Neutrophil (primary cell): ENCODE measurements around the gene ADGRD1.
"Not testable (repeated sequence)": the region's sequence is repeated elsewhere in the genome, so short reads cannot be mapped to it uniquely, and the experiment has no call there.

Source experiments
- H3K27ac ChIP-seq: fragments of 200-600 bp; sonication (generic); 2 replicates; pipeline ENCODE4 v1.5.1; 2016; ENCODE audit warnings: mild to moderate bottlenecking, moderate library complexity
- H3K27me3 ChIP-seq: fragments of 200-600 bp; sonication (generic); 2 replicates; pipeline ENCODE4 v1.6.0; 2016; ENCODE audit warnings: mild to moderate bottlenecking
- H3K36me3 ChIP-seq: fragments of 200-600 bp; sonication (generic); 2 replicates; pipeline ENCODE4 v1.5.1; 2017
- H3K4me1 ChIP-seq, 2 experiments: fragments of 200-600 bp in 1 of 2; sonication (generic) in 1 of 2; 1 replicate in 1 of 2; 2 replicates in 1 of 2; pipeline versions ENCODE4 v1.5.1 to v1.6.1; 2013 to 2016; ENCODE audit warnings: low read depth in 1 of 2, low read length in 1 of 2, mild to moderate bottlenecking in 1 of 2, moderate library complexity in 1 of 2; ENCODE audit not compliant: control insufficient read depth in 1 of 2, insufficient read depth in 1 of 2
- H3K4me3 ChIP-seq, 2 experiments: fragments of 200-600 bp in 1 of 2; sonication (generic) in 1 of 2; 1 replicate in 1 of 2; 2 replicates in 1 of 2; pipeline ENCODE4 v1.5.1; 2013 to 2016; ENCODE audit warnings: low read depth in 1 of 2, low read length in 1 of 2, mild to moderate bottlenecking in 1 of 2, moderate library complexity in 1 of 2
- H3K9me3 ChIP-seq: fragments of 200-600 bp; sonication (generic); 2 replicates; pipeline ENCODE4 v1.5.1; 2016
- TF ChIP-seq, protein P1 (sequence below): fragments of 200-600 bp; sonication (generic); IDR thresholded peaks from 2 replicates; pipeline ENCODE4 v1.5.1; 2016; ENCODE audit warnings: antibody characterized with exemption

ADGRD1 gene

DNA sequence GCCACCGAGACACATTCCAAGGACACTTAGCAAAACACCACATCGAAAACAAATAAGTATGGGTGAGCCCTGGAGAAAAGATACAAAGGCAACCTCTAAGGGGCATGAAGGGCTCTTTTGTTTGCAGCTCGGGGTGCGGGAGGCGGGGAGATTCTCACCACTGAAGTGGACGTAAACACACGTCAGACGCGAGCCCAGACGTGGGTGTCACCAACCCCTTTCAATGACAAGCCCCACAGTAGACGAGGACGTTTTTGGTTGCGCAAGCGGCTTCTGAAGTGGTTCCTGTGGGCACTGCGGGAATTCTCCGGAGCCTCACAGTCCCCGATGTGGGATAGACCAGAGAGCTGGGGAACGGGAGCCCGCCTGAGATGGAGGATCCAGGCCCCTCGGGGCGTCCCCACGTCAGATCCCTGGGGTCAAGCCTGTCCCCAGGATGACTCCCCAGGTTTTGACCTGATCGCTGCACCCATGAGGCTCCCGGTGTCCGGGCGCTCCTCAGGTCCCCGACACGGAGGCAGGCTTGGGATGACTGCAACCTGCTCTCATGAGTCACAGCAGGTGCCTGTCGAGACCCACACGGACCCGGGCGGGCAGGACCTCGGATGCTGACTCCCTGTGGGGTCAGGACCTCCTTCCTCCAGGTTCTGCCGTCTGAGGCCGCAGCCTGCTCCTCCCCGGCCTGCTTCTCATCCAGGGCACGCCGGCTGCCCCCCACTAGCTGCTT is 20.3 kb upstream of the ADGRD1 start:
- H3K9me3 ChIP-seq, result no peaks in the 10 kb centered on the region
- H3K27ac ChIP-seq, result no peak overlapping the region
- no peak overlapping the region for H3K4me3 ChIP-seq
- TF ChIP-seq, protein P1, sequence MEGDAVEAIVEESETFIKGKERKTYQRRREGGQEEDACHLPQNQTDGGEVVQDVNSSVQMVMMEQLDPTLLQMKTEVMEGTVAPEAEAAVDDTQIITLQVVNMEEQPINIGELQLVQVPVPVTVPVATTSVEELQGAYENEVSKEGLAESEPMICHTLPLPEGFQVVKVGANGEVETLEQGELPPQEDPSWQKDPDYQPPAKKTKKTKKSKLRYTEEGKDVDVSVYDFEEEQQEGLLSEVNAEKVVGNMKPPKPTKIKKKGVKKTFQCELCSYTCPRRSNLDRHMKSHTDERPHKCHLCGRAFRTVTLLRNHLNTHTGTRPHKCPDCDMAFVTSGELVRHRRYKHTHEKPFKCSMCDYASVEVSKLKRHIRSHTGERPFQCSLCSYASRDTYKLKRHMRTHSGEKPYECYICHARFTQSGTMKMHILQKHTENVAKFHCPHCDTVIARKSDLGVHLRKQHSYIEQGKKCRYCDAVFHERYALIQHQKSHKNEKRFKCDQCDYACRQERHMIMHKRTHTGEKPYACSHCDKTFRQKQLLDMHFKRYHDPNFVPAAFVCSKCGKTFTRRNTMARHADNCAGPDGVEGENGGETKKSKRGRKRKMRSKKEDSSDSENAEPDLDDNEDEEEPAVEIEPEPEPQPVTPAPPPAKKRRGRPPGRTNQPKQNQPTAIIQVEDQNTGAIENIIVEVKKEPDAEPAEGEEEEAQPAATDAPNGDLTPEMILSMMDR, result no peak
- peaks cover 39% of the 10 kb centered on the region for H3K27me3 ChIP-seq
- H3K4me1 ChIP-seq, result no peaks in the 10 kb centered on the region
- H3K36me3 ChIP-seq, result no peaks in the 10 kb centered on the region

DNA sequence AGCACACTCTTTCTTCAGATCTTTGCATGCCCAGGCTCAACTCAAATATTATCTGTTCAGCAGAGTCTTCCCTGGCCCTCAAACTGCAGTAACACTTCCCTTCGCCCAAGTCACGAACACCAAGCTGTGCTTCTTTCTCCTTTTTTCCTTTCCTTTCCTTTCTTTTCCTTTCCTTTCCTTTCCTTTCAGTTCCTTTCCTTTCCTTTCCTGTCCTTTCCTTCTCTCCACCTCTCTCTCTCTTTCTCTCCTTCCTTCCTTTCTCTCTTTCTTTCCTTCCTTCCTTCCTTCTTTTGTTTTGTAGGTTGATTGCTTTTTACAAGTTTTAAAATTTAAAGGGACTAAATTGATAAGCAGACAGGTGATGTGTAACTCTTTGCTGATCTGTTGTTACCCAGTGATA is 19.0 kb upstream of the ADGRD1 start:
- Histone ChIP-seq H3K27me3 (peaks cover 26% of the 10 kb centered on the region), H3K4me1 (no peaks in the 10 kb centered on the region), H3K9me3 (no peaks in the 10 kb centered on the region), H3K4me3 (no peak overlapping the region), H3K27ac (no peak overlapping the region), H3K36me3 (no peaks in the 10 kb centered on the region)
- TF ChIP-seq, protein P1, result no peak

DNA sequence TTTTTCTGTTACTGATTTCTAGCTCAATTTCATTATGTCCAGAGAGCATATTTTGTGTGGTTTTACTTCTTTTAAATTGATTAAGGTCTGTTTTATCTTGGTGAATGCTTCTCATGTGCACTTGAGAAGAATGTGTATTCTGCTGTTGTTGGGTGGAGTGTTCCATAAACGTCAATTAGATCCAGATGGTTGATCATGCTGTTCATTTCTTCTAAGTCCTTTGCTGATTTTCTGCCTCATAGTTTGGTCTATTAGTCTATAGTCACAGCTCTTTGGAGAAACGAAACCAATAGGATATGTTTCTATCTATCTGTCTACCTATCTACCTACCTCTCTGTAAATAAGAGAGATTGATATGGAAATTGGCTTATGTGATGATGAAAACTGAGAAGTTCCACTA is 17.1 kb upstream of the ADGRD1 start:
- Histone ChIP-seq H3K4me1 (no peaks in the 10 kb centered on the region), H3K4me3 (no peak overlapping the region), H3K36me3 (no peaks in the 10 kb centered on the region), H3K9me3 (no peaks in the 10 kb centered on the region), H3K27me3 (peaks cover 9% of the 10 kb centered on the region), H3K27ac (no peak overlapping the region)
- TF ChIP-seq, protein P1, result no peak

DNA sequence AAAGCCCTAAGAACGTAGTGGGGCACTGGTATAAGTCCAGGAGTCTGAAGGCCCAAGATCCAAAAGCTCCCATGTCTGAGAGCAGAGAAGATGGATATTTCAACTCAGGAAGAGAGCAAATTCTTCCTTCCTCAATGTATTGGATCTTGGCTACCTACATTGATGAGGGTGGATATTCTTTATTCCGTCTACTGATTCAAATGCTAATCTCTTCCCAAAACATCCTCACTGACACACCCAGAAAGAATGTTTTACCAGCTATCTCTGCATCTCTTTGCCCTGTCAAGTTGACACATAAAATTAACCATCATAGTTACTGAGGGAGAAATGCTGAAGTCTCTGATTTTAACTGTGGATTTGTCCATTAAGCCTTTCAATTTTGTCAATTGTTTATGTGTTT is 16.6 kb upstream of the ADGRD1 start:
- Histone ChIP-seq H3K9me3 (no peaks in the 10 kb centered on the region), H3K4me3 (no peak overlapping the region), H3K4me1 (no peaks in the 10 kb centered on the region), H3K27me3 (peaks cover 4% of the 10 kb centered on the region), H3K36me3 (no peaks in the 10 kb centered on the region), H3K27ac (no peak overlapping the region)
- TF ChIP-seq, protein P1, result no peak

DNA sequence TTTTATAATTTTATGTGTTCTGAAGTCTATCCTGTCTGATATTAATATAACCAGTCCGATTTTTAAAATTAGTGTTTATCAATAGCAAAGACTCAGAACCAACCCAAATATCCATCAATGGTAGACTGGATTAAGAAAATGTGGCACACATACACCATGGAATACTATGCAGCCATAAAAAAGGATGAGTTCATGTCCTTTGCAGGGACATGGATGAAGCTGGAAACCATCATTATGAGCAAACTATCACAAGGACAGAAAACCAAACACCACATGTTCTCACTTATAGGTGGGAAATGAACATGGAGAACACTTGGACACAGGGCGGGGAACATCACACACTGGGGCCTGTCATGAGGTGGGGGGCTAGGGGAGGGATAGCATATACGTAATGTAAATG is 16.2 kb upstream of the ADGRD1 start:
- not testable (repeated sequence) for H3K36me3 ChIP-seq, H3K4me3 ChIP-seq

DNA sequence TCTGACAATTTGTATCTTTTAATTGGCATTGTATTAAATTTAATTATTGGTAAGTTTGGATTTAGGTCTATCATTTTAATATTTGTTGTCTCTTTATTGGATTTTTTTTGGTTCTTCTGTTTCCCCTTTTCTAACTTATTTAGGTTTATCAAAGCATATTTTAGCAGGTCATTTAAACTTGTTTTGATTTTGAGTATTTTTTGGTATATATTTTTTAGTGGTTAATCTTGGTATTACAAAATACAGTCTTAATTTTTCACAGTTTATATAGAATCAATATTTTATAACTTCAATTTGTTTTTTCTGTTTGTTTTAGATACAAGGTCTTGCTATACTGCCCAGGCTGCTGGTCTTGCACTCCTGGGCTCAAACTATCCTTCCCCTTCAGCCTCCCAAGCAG is 15.5 kb upstream of the ADGRD1 start:
- TF ChIP-seq, protein P1, result no peak
- no peaks in the 10 kb centered on the region for H3K9me3 ChIP-seq
- no peaks in the 10 kb centered on the region for H3K36me3 ChIP-seq
- no peak overlapping the region for H3K27ac ChIP-seq
- H3K4me3 ChIP-seq, result no peak overlapping the region
- no peaks in the 10 kb centered on the region for H3K27me3 ChIP-seq
- H3K4me1 ChIP-seq, result no peaks in the 10 kb centered on the region

More for the DNA sequence above, 16.2 kb upstream of the ADGRD1 start:
- not testable (repeated sequence) for H3K9me3 ChIP-seq, H3K27ac ChIP-seq, H3K27me3 ChIP-seq, H3K4me1 ChIP-seq
